HCEC 1CT (cell line): Measurements from ENCODE around the gene FBXL7.

Experiments used
- DNase-seq: peaks from one replicate; pipeline ENCODE4 v3.0.0-alpha.2; 2017

FBXL7 gene

GRCh38 chr5:15966066-15966640, 466.2 kb downstream of the FBXL7 start:
- peak; percentile 58 for DNase-seq

GRCh38 chr5:15966651-15967050, 466.7 kb downstream of the FBXL7 start:
- peak; percentile 50 for DNase-seq

- DNase-seq, result no peak
Observed at GRCh38 chr5:15968993-15969392, 469.0 kb downstream of the FBXL7 start.

- DNase-seq, result no peak
Observed at GRCh38 chr5:15977851-15978250, 477.9 kb downstream of the FBXL7 start.

DNA sequence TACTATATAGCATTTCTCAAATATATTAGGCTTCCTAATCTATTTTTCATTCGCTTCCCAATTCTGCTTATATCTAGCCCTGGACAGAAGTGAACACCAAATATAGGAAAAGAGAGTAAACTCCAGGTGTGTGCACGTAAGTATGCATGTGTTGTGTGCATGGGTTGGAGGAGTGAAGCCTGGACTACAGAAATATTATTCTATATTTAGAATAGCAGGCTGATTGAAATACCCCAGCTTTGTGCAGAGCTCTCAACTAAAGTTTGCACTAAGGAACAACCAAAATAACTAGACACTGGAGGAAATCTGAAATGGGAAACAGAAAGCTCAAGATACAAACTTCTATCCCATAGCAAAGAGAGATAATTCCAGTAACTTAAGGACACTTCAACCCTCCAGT, 480.9 kb downstream of the FBXL7 start:
- DNase-seq, result no peak

DNA sequence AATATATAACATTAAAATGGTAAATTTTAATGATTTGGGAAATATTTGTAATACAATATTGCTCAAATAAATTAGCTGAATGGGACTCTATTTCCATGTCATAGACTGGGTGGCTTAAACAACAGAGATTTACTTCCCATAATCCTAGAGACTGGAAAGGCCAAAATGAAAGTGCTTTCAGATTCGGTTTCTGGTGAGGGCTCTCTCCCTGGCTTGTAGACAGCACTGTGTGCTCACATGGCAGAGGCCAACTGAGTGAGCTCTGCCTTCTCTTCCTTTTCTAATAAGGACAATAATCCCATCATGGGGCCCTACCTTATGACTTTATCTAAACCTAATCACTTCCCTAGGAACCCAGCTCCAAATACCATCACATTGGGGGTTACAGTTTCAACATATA, 483.4 kb downstream of the FBXL7 start:
- peak; percentile 8 for DNase-seq
